ENCODE measurements around the gene FBXW8.

GRCh38 chr12:116879509-116880212, 31.1 kb upstream of the FBXW8 start:
- TF ChIP-seq POLR2A (IDR thresholded peaks at IDR 0.05; ENCODE audit: low read length) (no peak), GATA1 (IDR thresholded peaks at IDR 0.05; ENCODE audit: low read depth, low read length) (no peak)
